ENCODE results near the gene RASA2. TPM values are rescaled to one million over a fixed set of nuclear protein-coding genes. Genes with fewer than 3 reads are reported as not detected.

RASA2 gene
- total and polyA plus RNA-seq, 2 experiments from 2014 or later, result 16.6 to 28.6 TPM

DNA sequence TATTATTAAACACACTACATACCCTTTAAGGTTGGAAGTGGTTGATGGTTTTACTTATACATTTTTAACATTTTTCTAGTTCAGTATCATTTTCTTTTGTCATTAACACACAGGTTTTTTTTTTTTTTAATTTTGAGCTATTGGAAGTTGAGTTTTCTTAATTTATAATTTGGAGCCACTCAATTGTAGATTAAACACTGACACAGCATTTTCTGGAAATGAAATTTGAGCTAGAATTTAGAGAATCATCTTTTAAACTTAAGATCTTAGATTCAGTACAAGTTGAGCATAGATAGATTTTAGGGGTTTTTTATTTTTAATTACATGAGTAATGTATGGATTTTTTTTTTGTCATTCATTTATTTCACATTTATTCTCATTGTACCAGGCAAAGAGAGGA, 35.0 kb downstream of the RASA2 start:
- H3K79me2 ChIP-seq (replicated peaks; ENCODE audit: insufficient read depth), result 0 out of 2 replicates have a peak, but pooled peaks cover 3% of the 10 kb centered on the region
- H3K4me1 ChIP-seq (ENCODE audit: insufficient read depth), result peaks cover 8% of the 10 kb centered on the region
- peaks cover 3% of the 10 kb centered on the region for H3K27me3 Mint-ChIP-seq (ENCODE audit: insufficient read depth, low read depth, poor library complexity)
- H2AFZ ChIP-seq, result no peak overlapping the region
- H3K4me1 Mint-ChIP-seq, result peaks cover 9% of the 10 kb centered on the region; the same call in 2 of the 3 replicates
- peaks cover 13% of the 10 kb centered on the region; the same call in 1 of the 2 replicates for H4K20me1 ChIP-seq (replicated peaks; ENCODE audit: insufficient read depth)
- no peak overlapping the region for H3K4me2 ChIP-seq
- peaks cover 18% of the 10 kb centered on the region for H3K36me3 Mint-ChIP-seq (ENCODE audit: low read depth)
- no peak for ATAC-seq
- TF ChIP-seq CTCF (conservative IDR thresholded peaks at IDR 0.05; ENCODE audit: low read depth in 2 of 2), result no peak
- no peak for TF ChIP-seq JUNB (IDR thresholded peaks at IDR 0.05; ENCODE audit: unreplicated experiment)
- TF ChIP-seq ZNF331 (CRISPR knock-in tag; IDR thresholded peaks at IDR 0.05; ENCODE audit: low read depth), result no peak
- no peak for TF ChIP-seq STAT1 (IDR thresholded peaks at IDR 0.05; ENCODE audit: unreplicated experiment)
- no peak for TF ChIP-seq EZH2 (IDR thresholded peaks at IDR 0.05; ENCODE audit: low read depth, unreplicated experiment)
- no peak for TF ChIP-seq EZH2phosphoT487 (IDR thresholded peaks at IDR 0.05; ENCODE audit: unreplicated experiment)
- no peak for TF ChIP-seq NANOG (IDR thresholded peaks at IDR 0.05; ENCODE audit: borderline replicate concordance)
- no peak for TF ChIP-seq CREB1 (CRISPR knock-in tag; IDR thresholded peaks at IDR 0.05; ENCODE audit: low read depth)
- TF ChIP-seq, protein P1, sequence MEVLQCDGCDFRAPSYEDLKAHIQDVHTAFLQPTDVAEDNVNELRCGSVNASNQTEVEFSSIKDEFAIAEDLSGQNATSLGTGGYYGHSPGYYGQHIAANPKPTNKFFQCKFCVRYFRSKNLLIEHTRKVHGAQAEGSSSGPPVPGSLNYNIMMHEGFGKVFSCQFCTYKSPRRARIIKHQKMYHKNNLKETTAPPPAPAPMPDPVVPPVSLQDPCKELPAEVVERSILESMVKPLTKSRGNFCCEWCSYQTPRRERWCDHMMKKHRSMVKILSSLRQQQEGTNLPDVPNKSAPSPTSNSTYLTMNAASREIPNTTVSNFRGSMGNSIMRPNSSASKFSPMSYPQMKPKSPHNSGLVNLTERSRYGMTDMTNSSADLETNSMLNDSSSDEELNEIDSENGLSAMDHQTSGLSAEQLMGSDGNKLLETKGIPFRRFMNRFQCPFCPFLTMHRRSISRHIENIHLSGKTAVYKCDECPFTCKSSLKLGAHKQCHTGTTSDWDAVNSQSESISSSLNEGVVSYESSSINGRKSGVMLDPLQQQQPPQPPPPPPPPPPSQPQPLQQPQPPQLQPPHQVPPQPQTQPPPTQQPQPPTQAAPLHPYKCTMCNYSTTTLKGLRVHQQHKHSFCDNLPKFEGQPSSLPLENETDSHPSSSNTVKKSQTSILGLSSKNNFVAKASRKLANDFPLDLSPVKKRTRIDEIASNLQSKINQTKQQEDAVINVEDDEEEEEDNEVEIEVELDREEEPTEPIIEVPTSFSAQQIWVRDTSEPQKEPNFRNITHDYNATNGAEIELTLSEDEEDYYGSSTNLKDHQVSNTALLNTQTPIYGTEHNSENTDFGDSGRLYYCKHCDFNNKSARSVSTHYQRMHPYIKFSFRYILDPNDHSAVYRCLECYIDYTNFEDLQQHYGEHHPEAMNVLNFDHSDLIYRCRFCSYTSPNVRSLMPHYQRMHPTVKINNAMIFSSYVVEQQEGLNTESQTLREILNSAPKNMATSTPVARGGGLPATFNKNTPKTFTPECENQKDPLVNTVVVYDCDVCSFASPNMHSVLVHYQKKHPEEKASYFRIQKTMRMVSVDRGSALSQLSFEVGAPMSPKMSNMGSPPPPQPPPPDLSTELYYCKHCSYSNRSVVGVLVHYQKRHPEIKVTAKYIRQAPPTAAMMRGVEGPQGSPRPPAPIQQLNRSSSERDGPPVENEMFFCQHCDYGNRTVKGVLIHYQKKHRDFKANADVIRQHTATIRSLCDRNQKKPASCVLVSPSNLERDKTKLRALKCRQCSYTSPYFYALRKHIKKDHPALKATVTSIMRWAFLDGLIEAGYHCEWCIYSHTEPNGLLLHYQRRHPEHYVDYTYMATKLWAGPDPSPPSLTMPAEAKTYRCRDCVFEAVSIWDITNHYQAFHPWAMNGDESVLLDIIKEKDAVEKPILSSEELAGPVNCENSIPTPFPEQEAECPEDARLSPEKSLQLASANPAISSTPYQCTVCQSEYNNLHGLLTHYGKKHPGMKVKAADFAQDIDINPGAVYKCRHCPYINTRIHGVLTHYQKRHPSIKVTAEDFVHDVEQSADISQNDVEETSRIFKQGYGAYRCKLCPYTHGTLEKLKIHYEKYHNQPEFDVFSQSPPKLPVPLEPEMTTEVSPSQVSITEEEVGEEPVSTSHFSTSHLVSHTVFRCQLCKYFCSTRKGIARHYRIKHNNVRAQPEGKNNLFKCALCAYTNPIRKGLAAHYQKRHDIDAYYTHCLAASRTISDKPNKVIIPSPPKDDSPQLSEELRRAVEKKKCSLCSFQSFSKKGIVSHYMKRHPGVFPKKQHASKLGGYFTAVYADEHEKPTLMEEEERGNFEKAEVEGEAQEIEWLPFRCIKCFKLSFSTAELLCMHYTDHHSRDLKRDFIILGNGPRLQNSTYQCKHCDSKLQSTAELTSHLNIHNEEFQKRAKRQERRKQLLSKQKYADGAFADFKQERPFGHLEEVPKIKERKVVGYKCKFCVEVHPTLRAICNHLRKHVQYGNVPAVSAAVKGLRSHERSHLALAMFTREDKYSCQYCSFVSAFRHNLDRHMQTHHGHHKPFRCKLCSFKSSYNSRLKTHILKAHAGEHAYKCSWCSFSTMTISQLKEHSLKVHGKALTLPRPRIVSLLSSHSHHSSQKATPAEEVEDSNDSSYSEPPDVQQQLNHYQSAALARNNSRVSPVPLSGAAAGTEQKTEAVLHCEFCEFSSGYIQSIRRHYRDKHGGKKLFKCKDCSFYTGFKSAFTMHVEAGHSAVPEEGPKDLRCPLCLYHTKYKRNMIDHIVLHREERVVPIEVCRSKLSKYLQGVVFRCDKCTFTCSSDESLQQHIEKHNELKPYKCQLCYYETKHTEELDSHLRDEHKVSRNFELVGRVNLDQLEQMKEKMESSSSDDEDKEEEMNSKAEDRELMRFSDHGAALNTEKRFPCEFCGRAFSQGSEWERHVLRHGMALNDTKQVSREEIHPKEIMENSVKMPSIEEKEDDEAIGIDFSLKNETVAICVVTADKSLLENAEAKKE (CRISPR knock-in tag; IDR thresholded peaks at IDR 0.05), result no peak
- TF ChIP-seq ZNF114 (CRISPR knock-in tag; IDR thresholded peaks at IDR 0.05), result no peak
- TF ChIP-seq ETS1 (IDR thresholded peaks at IDR 0.05), result no peak
- TF ChIP-seq, protein P2, sequence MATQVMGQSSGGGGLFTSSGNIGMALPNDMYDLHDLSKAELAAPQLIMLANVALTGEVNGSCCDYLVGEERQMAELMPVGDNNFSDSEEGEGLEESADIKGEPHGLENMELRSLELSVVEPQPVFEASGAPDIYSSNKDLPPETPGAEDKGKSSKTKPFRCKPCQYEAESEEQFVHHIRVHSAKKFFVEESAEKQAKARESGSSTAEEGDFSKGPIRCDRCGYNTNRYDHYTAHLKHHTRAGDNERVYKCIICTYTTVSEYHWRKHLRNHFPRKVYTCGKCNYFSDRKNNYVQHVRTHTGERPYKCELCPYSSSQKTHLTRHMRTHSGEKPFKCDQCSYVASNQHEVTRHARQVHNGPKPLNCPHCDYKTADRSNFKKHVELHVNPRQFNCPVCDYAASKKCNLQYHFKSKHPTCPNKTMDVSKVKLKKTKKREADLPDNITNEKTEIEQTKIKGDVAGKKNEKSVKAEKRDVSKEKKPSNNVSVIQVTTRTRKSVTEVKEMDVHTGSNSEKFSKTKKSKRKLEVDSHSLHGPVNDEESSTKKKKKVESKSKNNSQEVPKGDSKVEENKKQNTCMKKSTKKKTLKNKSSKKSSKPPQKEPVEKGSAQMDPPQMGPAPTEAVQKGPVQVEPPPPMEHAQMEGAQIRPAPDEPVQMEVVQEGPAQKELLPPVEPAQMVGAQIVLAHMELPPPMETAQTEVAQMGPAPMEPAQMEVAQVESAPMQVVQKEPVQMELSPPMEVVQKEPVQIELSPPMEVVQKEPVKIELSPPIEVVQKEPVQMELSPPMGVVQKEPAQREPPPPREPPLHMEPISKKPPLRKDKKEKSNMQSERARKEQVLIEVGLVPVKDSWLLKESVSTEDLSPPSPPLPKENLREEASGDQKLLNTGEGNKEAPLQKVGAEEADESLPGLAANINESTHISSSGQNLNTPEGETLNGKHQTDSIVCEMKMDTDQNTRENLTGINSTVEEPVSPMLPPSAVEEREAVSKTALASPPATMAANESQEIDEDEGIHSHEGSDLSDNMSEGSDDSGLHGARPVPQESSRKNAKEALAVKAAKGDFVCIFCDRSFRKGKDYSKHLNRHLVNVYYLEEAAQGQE (IDR thresholded peaks at IDR 0.05; ENCODE audit: unreplicated experiment), result no peak
- no peak for TF ChIP-seq POLR2AphosphoS5 (IDR thresholded peaks at IDR 0.05; ENCODE audit: low read depth)
- H3F3A ChIP-seq (replicated peaks; ENCODE audit: low read depth), result no peaks in the 10 kb centered on the region
- no peak overlapping the region for H3K27ac ChIP-seq (ENCODE audit: low read depth)
- no peaks in the 10 kb centered on the region for H3K27me3 ChIP-seq (ENCODE audit: insufficient read depth)
- H3K4me3 ChIP-seq, result no peak overlapping the region
- DNase-seq (ENCODE audit: low spot score), result no peak
- H3K9me2 ChIP-seq (ENCODE audit: insufficient read depth), result no peaks in the 10 kb centered on the region
- peaks cover 5% of the 10 kb centered on the region; the same call in 1 of the 2 replicates for H3K36me3 ChIP-seq (ENCODE audit: insufficient read depth)
- H3K9me3 Mint-ChIP-seq, result no peaks in the 10 kb centered on the region
- H3K4me3 Mint-ChIP-seq, result no peak overlapping the region
- H3K27ac Mint-ChIP-seq, result no peak overlapping the region

Data from GM23338 (cell line).